Uterus (tissue), 4 donors: ENCODE results near the gene TMEM170A. TPM values are rescaled to one million over a fixed set of nuclear protein-coding genes. Genes with fewer than 3 reads are reported as not detected.

Experiments used
- DNase-seq, 2 donors: peaks; one replicate each; pipeline ENCODE4 v3.0.0-alpha.2; 2019 to 2020
- H3K27ac ChIP-seq, 2 donors: fragments of 200-600 bp; sonication (generic); 1 replicate in 1 of 2; 2 replicates in 1 of 2; pipeline ENCODE4 v1.5.1; 2016 to 2018
- H3K27me3 ChIP-seq, 2 donors: fragments of 200-600 bp; sonication (generic); one replicate each; pipeline ENCODE4 v1.5.1; 2018 to 2019; ENCODE audit warnings: control low read depth in 1 of 2
- H3K36me3 ChIP-seq, 2 donors: fragments of 200-600 bp; sonication (generic); one replicate each; pipeline ENCODE4 v1.5.1; 2019; ENCODE audit warnings: control low read depth in 1 of 2
- H3K4me1 ChIP-seq, 2 donors: fragments of 200-600 bp; sonication (generic); one replicate each; pipeline ENCODE4 v1.5.1; 2018 to 2019; ENCODE audit warnings: control low read depth in 1 of 2
- H3K4me3 ChIP-seq, 2 donors: fragments of 200-600 bp; sonication (generic); 1 replicate in 1 of 2; 2 replicates in 1 of 2; pipeline ENCODE4 v1.5.1; 2018 to 2019; ENCODE audit warnings: mild to moderate bottlenecking in 1 of 2
- H3K9me3 ChIP-seq, 2 donors: fragments of 200-600 bp; sonication (generic); one replicate each; pipeline ENCODE4 v1.5.1; 2019; ENCODE audit warnings: control low read depth in 1 of 2
- CTCF ChIP-seq, 4 experiments: fragments of 200-600 bp in 2 of 4; fragments of 450-650 bp in 2 of 4; sonication (generic) in 2 of 4; IDR thresholded peaks; one replicate each; pipeline ENCODE4 v1.5.1; 2016 to 2019; ENCODE audit warnings: antibody characterized with exemption in 4 of 4, mild to moderate bottlenecking in 2 of 4, moderate library complexity in 1 of 4
- POLR2A ChIP-seq, 2 donors: fragments of 450-650 bp; IDR thresholded peaks; one replicate each; pipeline ENCODE4 v1.6.1; 2016; ENCODE audit warnings: antibody characterized with exemption in 2 of 2, mild to moderate bottlenecking in 1 of 2, moderate library complexity in 1 of 2
- intact Hi-C: fragments of 100-400 bp; cut with DNase I; formaldehyde crosslinking; loops from one replicate; pipeline ENCODE4 v1.15.1; 2023; ENCODE audit warnings: low total_unique reads
- total RNA-seq, 4 donors: library from RNA; depleted of rRNA in 3 of 4; stranded (reverse); fragments of >200 nt in 3 of 4; gene quantifications; one replicate each; pipeline versions ENCODE4 v1.1.0 to v1.2.4, GENCODE V29; 2014 to 2023
- donor health status: DM: yes; HTN: yes; CAD: no.

TMEM170A gene
- total RNA-seq, 4 donors from 2014 or later = 10.0 to 69.5 (median 21.4) TPM

GRCh38 chr16:75478480-75479345, 14.2 kb upstream of the TMEM170A start:
- DNase-seq = no peak
- no peak for TF ChIP-seq POLR2A (IDR thresholded peaks at IDR 0.05)
- TF ChIP-seq CTCF (IDR thresholded peaks at IDR 0.05) = no peak
- no peaks in the 10 kb centered on the region for H3K36me3 ChIP-seq
- H3K9me3 ChIP-seq = no peaks in the 10 kb centered on the region
- H3K27ac ChIP-seq = no peak overlapping the region
- no peaks in the 10 kb centered on the region for H3K27me3 ChIP-seq
- intact Hi-C loops = loop anchor here (10.0 kb wide), 1 partner anchor 276 kb away; no protein-coding TSS in a partner anchor
- H3K4me1 ChIP-seq = no peaks in the 10 kb centered on the region
- no peak overlapping the region for H3K4me3 ChIP-seq

- intact Hi-C loops = loop anchor here (10.0 kb wide), 1 partner anchor 277 kb away; no protein-coding TSS in a partner anchor
- Histone ChIP-seq H3K4me3 (no peak overlapping the region), H3K27me3 (no peaks in the 10 kb centered on the region), H3K4me1 (no peaks in the 10 kb centered on the region), H3K27ac (no peak overlapping the region), H3K9me3 (no peaks in the 10 kb centered on the region), H3K36me3 (no peaks in the 10 kb centered on the region)
- TF ChIP-seq CTCF (IDR thresholded peaks at IDR 0.05) = no peak
- TF ChIP-seq POLR2A (IDR thresholded peaks at IDR 0.05) = no peak
- DNase-seq = no peak
These were observed 13.4 kb upstream of the TMEM170A start for GRCh38 chr16:75477680-75478473.

GRCh38 chr16:75476817-75477216, 12.3 kb upstream of the TMEM170A start:
- Histone ChIP-seq H3K4me3 (no peak overlapping the region), H3K27me3 (no peaks in the 10 kb centered on the region), H3K36me3 (no peaks in the 10 kb centered on the region), H3K27ac (no peak overlapping the region), H3K4me1 (no peaks in the 10 kb centered on the region), H3K9me3 (no peaks in the 10 kb centered on the region)
- intact Hi-C loops = loop anchor here (10.0 kb wide), 1 partner anchor 278 kb away; no protein-coding TSS in a partner anchor
- TF ChIP-seq POLR2A (IDR thresholded peaks at IDR 0.05) = no peak
- TF ChIP-seq CTCF (IDR thresholded peaks at IDR 0.05) = no peak
- no peak for DNase-seq

GRCh38 chr16:75475420-75475847, 10.9 kb upstream of the TMEM170A start:
- no peak for DNase-seq
- Histone ChIP-seq H3K27me3 (no peaks in the 10 kb centered on the region), H3K36me3 (no peaks in the 10 kb centered on the region), H3K9me3 (no peaks in the 10 kb centered on the region), H3K4me1 (no peaks in the 10 kb centered on the region), H3K4me3 (no peak overlapping the region), H3K27ac (no peak overlapping the region)
- intact Hi-C loops = loop anchor here (10.0 kb wide), 1 partner anchor 279 kb away; no protein-coding TSS in a partner anchor
- TF ChIP-seq CTCF (IDR thresholded peaks at IDR 0.05) = no peak
- TF ChIP-seq POLR2A (IDR thresholded peaks at IDR 0.05) = no peak
